Stimulated activated CD8-positive, alpha-beta memory T cell treated with anti-CD3 and anti-CD28 coated beads, Interleukin-15, amount 100 ng/mL, for 24 hours (primary cell): ENCODE measurements around the gene KCNH6.

ENCODE experiments used
- DNase-seq: peaks from one replicate; pipeline ENCODE4 v3.0.0-alpha.2; 2020; ENCODE audit warnings: low read depth

KCNH6 gene

GRCh38 chr17:63533433-63534077 is 10.4 kb downstream of the KCNH6 start:
- DNase-seq, result no peak

GRCh38 chr17:63534078-63534570 is 11.0 kb downstream of the KCNH6 start:
- DNase-seq, result no peak

GRCh38 chr17:63534816-63535455 is 11.8 kb downstream of the KCNH6 start:
- DNase-seq, result no peak

- no peak for DNase-seq
These were observed 12.5 kb downstream of the KCNH6 start for GRCh38 chr17:63535640-63536039.

- no peak for DNase-seq
These were observed 13.8 kb downstream of the KCNH6 start for GRCh38 chr17:63537001-63537400.

GRCh38 chr17:63537991-63538692 is 15.0 kb downstream of the KCNH6 start:
- DNase-seq, result no peak

- no peak for DNase-seq
These were observed 15.8 kb downstream of the KCNH6 start for GRCh38 chr17:63538693-63539595.

- DNase-seq, result no peak
These were observed 17.4 kb downstream of the KCNH6 start for GRCh38 chr17:63540590-63540989.

GRCh38 chr17:63542218-63542545 is 19.0 kb downstream of the KCNH6 start:
- no peak for DNase-seq

- no peak for DNase-seq
These were observed 20.0 kb downstream of the KCNH6 start for GRCh38 chr17:63542942-63543821.

- DNase-seq, result no peak
These were observed 20.8 kb downstream of the KCNH6 start for GRCh38 chr17:63543822-63544420.

GRCh38 chr17:63544467-63545301 is 21.5 kb downstream of the KCNH6 start:
- DNase-seq, result no peak

GRCh38 chr17:63546308-63547082 is 23.3 kb downstream of the KCNH6 start:
- DNase-seq, result no peak

GRCh38 chr17:63547083-63547523 is 23.9 kb downstream of the KCNH6 start:
- DNase-seq, result no peak

GRCh38 chr17:63549289-63549945 is 26.3 kb downstream of the KCNH6 start:
- no peak for DNase-seq

- DNase-seq, result peak; percentile 94
These were observed 27.0 kb downstream of the KCNH6 start, which contains the start of gene DCAF7 for GRCh38 chr17:63549946-63550816. TSS of gene DCAF7 (plus strand) at chr17:63550477. CDS start at chr17:63550678, 201 bp downstream.
